ENCODE results near the gene BHLHE40. TPM values are rescaled to one million over a fixed set of nuclear protein-coding genes. Genes with fewer than 3 reads are reported as not detected.

Gene BHLHE40
- total and polyA plus RNA-seq, 2 donors (not counting 3 experiments of a cell fraction or from before 2014, with no cell fraction given): 40.3 to 57.9 TPM

DNA sequence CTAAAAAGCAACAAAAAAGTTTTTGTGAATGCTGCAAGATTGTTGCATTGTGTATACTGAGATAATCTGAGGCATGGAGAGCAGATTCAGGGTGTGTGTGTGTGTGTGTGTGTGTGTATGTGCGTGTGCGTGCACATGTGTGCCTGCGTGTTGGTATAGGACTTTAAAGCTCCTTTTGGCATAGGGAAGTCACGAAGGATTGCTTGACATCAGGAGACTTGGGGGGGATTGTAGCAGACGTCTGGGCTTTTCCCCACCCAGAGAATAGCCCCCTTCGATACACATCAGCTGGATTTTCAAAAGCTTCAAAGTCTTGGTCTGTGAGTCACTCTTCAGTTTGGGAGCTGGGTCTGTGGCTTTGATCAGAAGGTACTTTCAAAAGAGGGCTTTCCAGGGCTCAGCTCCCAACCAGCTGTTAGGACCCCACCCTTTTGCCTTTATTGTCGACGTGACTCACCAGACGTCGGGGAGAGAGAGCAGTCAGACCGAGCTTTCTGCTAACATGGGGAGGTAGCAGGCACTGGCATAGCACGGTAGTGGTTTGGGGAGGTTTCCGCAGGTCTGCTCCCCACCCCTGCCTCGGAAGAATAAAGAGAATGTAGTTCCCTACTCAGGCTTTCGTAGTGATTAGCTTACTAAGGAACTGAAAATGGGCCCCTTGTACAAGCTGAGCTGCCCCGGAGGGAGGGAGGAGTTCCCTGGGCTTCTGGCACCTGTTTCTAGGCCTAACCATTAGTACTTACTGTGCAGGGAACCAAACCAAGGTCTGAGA is 4.7 kb downstream of the BHLHE40 start:
- Histone ChIP-seq H3K9me1 (replicated peaks; ENCODE audit: control insufficient read depth, extremely low read depth, insufficient read depth, low read length) (no peaks in the 10 kb centered on the region), H3K4me2 (ENCODE audit: insufficient read depth, low read length) (peak overlapping the region; percentile 96), H3K27ac (ENCODE audit: insufficient read depth, low read depth, low read length) (peak overlapping the region; percentile 100), H3K27me3 (ENCODE audit: control insufficient read depth in 2 of 2, insufficient read depth in 2 of 2, low read length in 2 of 2) (no peaks in the 10 kb centered on the region), H3K79me2 (ENCODE audit: control insufficient read depth, insufficient read depth, low read length) (peaks cover 52% of the 10 kb centered on the region), H3K9ac (replicated peaks; ENCODE audit: extremely low read depth, insufficient read depth, low read length) (peak overlapping the region; percentile 98), H4K20me1 (replicated peaks; ENCODE audit: control insufficient read depth, extremely low read depth, insufficient read depth, low read length) (no peaks in the 10 kb centered on the region), H3K9me3 (replicated peaks; ENCODE audit: control insufficient read depth, insufficient read depth, low read length) (no peaks in the 10 kb centered on the region), H3K36me3 (ENCODE audit: control insufficient read depth in 2 of 2, extremely low read depth in 1 of 2, insufficient read depth in 2 of 2, low read length in 2 of 2) (peaks cover 4 to 8% of the 10 kb centered on the region in 2 experiments), H3K4me3 (replicated peaks in 1 of 3; ENCODE audit: insufficient read depth in 1 of 3, low read depth in 1 of 3, low read length in 3 of 3) (peak overlapping the region in 2 of 3 experiments; percentile 20 to 41), H2AFZ (ENCODE audit: low read depth, low read length) (no peak overlapping the region), H3K4me1 (ENCODE audit: control insufficient read depth, extremely low read depth, insufficient read depth, low read length) (peaks cover 61% of the 10 kb centered on the region)
- peak; percentile 74 for TF ChIP-seq FOS (IDR thresholded peaks at IDR 0.05; ENCODE audit: borderline replicate concordance, insufficient read depth, low read length)
- TF ChIP-seq, protein P1, sequence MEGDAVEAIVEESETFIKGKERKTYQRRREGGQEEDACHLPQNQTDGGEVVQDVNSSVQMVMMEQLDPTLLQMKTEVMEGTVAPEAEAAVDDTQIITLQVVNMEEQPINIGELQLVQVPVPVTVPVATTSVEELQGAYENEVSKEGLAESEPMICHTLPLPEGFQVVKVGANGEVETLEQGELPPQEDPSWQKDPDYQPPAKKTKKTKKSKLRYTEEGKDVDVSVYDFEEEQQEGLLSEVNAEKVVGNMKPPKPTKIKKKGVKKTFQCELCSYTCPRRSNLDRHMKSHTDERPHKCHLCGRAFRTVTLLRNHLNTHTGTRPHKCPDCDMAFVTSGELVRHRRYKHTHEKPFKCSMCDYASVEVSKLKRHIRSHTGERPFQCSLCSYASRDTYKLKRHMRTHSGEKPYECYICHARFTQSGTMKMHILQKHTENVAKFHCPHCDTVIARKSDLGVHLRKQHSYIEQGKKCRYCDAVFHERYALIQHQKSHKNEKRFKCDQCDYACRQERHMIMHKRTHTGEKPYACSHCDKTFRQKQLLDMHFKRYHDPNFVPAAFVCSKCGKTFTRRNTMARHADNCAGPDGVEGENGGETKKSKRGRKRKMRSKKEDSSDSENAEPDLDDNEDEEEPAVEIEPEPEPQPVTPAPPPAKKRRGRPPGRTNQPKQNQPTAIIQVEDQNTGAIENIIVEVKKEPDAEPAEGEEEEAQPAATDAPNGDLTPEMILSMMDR (IDR thresholded peaks at IDR 0.05; ENCODE audit: extremely low read depth in 1 of 2, insufficient read depth in 1 of 2, low read depth in 1 of 2, low read length in 2 of 2): no peak
- TF ChIP-seq POLR2AphosphoS5 (IDR thresholded peaks at IDR 0.05; ENCODE audit: insufficient read depth, low read depth, low read length): peak; percentile 66
- no peak for TF ChIP-seq EZH2 (IDR thresholded peaks at IDR 0.05; ENCODE audit: borderline replicate concordance, low read depth, low read length, severe bottlenecking)
- TF ChIP-seq JUN (IDR thresholded peaks at IDR 0.05; ENCODE audit: borderline replicate concordance, insufficient read depth, insufficient read length, low read depth): no peak
- TF ChIP-seq, protein P2, sequence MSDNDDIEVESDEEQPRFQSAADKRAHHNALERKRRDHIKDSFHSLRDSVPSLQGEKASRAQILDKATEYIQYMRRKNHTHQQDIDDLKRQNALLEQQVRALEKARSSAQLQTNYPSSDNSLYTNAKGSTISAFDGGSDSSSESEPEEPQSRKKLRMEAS (IDR thresholded peaks at IDR 0.05; ENCODE audit: insufficient read depth, insufficient read length): no peak
- TF ChIP-seq POLR2A (IDR thresholded peaks at IDR 0.05; ENCODE audit: low read depth, low read length): peak; percentile 65
- peak; percentile 25 for TF ChIP-seq GATA2 (IDR thresholded peaks at IDR 0.05; ENCODE audit: insufficient read depth, insufficient read length, low read depth, low read length)
- no peak for TF ChIP-seq MYC (IDR thresholded peaks at IDR 0.05; ENCODE audit: low read depth, low read length)
- CTCF ChIA-PET: interaction anchor here (0.8 to 13.6 kb wide), 13 partner anchors 7 to 272 kb away, joined by 3 to 327 read pairs (median 4); no protein-coding TSS in a partner anchor
- no TSS peak for BruUV-seq (replicated peaks)
- dilution Hi-C loops (cut with MboI; ENCODE audit: extremely low pct_ligation_motif_present, low sequenced_read_pairs) (no loop called here), intact Hi-C loops (cut with micrococcal nuclease) (no loop called here)
- DNase-seq (ENCODE audit: low read depth, low spot score) (peak; percentile 76), FAIRE-seq (peak; percentile 83)
- POLR2A ChIA-PET: interaction anchor here (0.9 to 5.0 kb wide), 2 partner anchors 39 to 42 kb away, joined by 4 to 46 read pairs; no protein-coding TSS in a partner anchor
